Measurements from ENCODE around the gene MRPL1.

DNA sequence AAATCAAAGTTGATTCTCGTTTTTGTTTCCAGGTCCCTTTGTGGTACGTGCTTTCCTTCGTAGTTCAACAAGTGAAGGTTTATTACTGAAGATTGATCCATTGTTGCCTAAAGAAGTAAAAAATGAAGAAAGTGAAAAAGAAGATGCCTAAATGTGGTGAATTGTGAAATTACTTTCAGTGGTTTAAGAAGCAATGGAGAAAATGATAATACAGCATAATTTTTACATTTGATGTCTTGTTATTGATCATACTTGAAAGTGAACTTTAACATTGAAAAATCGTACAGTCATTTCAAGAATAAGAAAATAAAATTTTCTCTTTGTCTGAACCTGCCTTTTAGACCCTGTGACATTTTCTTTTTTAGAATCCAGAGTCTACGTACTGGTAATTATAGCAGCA, 89.8 kb downstream of the MRPL1 start:
- TF ChIP-seq EZH2 (IDR thresholded peaks at IDR 0.05; ENCODE audit: borderline replicate concordance, low read length): no peak
- TF ChIP-seq, protein P1, sequence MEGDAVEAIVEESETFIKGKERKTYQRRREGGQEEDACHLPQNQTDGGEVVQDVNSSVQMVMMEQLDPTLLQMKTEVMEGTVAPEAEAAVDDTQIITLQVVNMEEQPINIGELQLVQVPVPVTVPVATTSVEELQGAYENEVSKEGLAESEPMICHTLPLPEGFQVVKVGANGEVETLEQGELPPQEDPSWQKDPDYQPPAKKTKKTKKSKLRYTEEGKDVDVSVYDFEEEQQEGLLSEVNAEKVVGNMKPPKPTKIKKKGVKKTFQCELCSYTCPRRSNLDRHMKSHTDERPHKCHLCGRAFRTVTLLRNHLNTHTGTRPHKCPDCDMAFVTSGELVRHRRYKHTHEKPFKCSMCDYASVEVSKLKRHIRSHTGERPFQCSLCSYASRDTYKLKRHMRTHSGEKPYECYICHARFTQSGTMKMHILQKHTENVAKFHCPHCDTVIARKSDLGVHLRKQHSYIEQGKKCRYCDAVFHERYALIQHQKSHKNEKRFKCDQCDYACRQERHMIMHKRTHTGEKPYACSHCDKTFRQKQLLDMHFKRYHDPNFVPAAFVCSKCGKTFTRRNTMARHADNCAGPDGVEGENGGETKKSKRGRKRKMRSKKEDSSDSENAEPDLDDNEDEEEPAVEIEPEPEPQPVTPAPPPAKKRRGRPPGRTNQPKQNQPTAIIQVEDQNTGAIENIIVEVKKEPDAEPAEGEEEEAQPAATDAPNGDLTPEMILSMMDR (conservative IDR thresholded peaks at IDR 0.05 in 1 of 2, IDR thresholded peaks at IDR 0.05 in 1 of 2; ENCODE audit: extremely low read depth in 1 of 2, insufficient read depth in 1 of 2, low read depth in 1 of 2, low read length in 2 of 2): no peak

All from mammary epithelial cell (primary cell).